PC-3 (cell line): ENCODE measurements around the gene AIMP1.

Experiments used
- CTCF ChIP-seq: fragments of 300-600 bp; sonication (generic); conservative IDR thresholded peaks from 2 replicates; pipeline ENCODE4 v1.5.1; 2017; ENCODE audit warnings: antibody characterized with exemption, low read depth, mild to moderate bottlenecking, low read length
- EZH2 ChIP-seq: fragments of 300-600 bp; sonication (generic); IDR thresholded peaks from one replicate; pipeline ENCODE4 v1.6.1; 2017; ENCODE audit warnings: antibody characterized with exemption, mild to moderate bottlenecking, low read length; ENCODE audit not compliant: unreplicated experiment
- EZH2phosphoT487 ChIP-seq: fragments of 300-600 bp; sonication (generic); IDR thresholded peaks from 2 replicates; pipeline ENCODE4 v1.6.1; 2018; ENCODE audit warnings: mild to moderate bottlenecking, antibody characterized with exemption, low read length, borderline replicate concordance

- TF ChIP-seq CTCF (no peak), EZH2 (no peak), EZH2phosphoT487 (no peak)
Measured at GRCh38 chr4:106323119-106323518, 6.8 kb downstream of the AIMP1 start.
